Measurements from ENCODE around the gene SHISAL1.

- TF ChIP-seq CTCF (IDR thresholded peaks at IDR 0.05) (no peak), POLR2A (IDR thresholded peaks at IDR 0.05) (no peak), POLR2AphosphoS5 (IDR thresholded peaks at IDR 0.05; ENCODE audit: insufficient read depth in 1 of 2, low read depth in 1 of 2) (no peak)
These were observed 35.2 kb downstream of the SHISAL1 start for GRCh38 chr22:44277386-44278135.
